Activated CD4-positive, alpha-beta T cell treated with anti-CD3 and anti-CD28 coated beads, Interleukin-10, Interleukin-2, amounts not matched to agents 100 ng/mL and 50 ng/mL, durations not matched to agents 16 hours and 8 hours (primary cell): Measurements from ENCODE around the gene ASCC3.
"Not testable (repeated sequence)": the region's sequence is repeated elsewhere in the genome, so short reads cannot be mapped to it uniquely, and the experiment has no call there.

Experiments used
- DNase-seq: peaks from one replicate; pipeline ENCODE4 v3.0.0-alpha.2; 2020

Gene ASCC3

DNA sequence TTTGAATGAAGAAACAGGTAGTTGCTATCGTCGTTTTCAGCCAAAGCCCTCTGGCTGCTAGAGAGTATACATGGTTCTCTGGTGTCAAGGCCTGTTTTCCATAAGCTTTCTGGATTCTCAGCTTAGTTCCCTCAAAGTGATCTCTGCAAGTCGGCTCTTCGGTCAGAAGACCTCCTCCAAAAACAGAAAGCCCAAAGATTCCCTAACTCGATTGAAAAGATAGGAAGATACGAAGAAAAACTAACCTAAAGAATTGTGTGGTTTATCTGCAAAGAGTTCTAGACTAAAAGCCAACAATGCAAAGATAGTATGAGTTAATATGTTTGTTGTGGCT is 545 bp upstream of the ASCC3 start:
- no peak for DNase-seq

- peak; percentile 25 for DNase-seq
These were observed 828 bp downstream of the ASCC3 start for GRCh38 chr6:100880149-100880852.

GRCh38 chr6:100879317-100879716 is 1.8 kb downstream of the ASCC3 start:
- no peak for DNase-seq

DNA sequence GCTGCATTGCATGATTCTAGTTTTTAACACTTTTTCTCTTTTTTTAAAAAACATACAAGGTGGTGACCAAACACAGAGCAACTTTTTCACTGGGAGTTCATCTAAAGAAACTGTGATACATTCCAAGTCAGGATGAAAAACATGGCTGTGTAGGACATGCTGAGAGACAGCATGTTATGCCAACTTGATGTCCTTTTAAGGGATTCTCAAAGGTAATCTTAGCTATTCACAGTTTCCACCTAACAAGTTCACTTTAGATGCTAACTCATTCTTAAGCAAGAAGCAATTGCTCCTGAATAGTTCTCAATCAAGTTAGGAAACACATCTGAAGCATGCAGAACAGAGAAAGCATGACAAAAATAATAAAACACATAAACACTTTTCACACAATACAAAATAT is 3.3 kb downstream of the ASCC3 start:
- DNase-seq, result no peak

DNA sequence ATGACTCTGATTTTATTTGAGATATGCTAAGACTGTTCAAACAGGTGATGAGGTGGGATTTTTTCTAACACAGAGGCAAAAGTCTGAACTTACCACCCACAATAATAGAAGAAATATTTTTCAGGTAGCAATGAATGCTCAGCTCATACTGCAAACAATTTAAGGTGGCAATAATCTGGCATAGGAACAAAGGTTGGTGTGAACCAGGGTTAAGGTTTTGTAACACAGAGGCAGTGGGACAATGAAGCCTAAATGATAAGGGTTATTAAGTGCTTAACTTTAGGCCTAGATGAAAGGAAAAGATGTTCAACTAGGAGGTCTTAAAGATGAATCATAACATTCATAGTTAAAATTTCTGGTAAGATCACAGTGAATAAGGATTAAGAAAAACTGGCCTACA is 4.9 kb downstream of the ASCC3 start:
- no peak for DNase-seq

- DNase-seq, result no peak
These were observed 15.6 kb downstream of the ASCC3 start for GRCh38 chr6:100865525-100865924.

GRCh38 chr6:100862063-100862462 is 19.1 kb downstream of the ASCC3 start:
- no peak for DNase-seq

GRCh38 chr6:100856146-100856545 is 25.0 kb downstream of the ASCC3 start:
- DNase-seq, result no peak

DNA sequence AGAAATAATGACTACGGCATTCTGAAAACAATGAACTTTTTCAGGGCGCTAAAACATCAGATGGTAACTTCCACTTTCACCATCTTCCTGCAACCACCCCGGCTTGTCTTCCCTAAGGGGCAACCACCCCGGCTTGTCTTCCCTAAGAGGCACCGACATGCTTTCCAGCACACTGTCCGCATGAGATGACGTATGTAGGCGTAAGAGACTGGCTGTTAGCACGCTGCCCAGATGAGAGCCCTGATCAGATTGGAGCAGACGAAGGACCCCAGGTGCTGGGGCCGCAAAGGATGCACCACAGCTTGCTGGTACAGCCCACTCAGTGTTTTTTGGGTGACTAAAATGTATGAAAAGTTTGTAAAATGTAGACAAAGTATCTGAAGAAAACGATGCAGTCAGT is 29.3 kb downstream of the ASCC3 start:
- no peak for DNase-seq

DNA sequence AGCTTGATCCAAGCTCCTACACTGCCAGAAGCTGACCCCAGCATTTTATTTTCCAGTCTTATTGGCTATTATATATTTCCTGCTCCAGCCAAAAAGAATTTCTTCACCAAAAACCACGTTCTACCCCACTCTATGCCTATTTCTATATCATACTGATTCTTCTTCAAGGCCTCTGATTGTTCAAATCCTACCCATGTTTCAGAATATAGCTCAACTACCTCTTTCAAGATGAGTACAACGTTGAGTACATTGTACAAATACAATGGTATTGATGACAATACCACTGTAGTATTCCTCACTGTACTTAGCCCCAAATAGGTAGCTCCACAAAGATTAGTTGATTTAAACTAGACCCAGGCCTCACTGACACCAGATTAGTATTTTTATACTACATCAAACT is 31.0 kb downstream of the ASCC3 start:
- DNase-seq, result peak; percentile 16

GRCh38 chr6:100846276-100846675 is 34.9 kb downstream of the ASCC3 start:
- no peak for DNase-seq

- no peak for DNase-seq
These were observed 35.5 kb downstream of the ASCC3 start for GRCh38 chr6:100845676-100846075.

DNA sequence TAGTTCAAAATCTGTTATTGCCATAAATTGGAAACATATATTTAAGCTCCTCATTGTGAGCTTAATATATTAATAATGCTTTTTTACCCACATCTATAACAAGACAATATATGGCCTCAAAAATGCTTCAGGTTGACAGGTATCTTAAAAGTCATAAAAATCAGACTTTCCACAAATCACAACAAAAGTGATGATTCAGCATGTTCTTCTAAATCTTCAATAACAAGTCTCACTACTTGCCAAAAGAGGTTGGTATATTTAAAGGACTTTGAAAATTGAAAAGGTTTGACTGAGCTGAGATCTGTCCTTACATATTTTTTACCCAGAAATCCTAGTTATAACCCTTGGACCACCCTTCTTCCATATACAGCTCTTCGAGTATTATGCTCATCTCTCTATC is 41.7 kb downstream of the ASCC3 start:
- DNase-seq, result no peak

DNA sequence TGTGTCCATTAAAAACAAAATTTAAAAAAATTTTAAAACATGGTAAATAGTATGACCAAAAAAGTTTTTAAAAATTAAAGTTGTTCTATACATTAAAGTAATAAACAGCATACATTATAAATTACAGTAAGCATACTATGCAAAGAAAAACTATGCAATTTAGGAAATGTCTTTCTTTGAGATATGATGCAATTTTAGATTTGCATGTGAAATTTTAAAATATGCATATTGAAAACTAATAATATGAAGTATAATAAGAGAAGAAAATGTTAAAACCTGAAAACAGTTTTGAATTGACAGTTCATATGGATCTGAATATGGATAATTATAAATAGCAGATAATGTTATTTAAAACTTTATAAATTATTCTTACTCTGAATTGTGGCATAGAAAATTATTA is 43.1 kb downstream of the ASCC3 start:
- DNase-seq, result no peak

- DNase-seq, result no peak
These were observed 47.1 kb downstream of the ASCC3 start for GRCh38 chr6:100833972-100834574.

GRCh38 chr6:100829077-100829595 is 52.0 kb downstream of the ASCC3 start:
- not testable (repeated sequence) for DNase-seq

GRCh38 chr6:100823041-100823440 is 58.1 kb downstream of the ASCC3 start:
- DNase-seq, result no peak

- no peak for DNase-seq
These were observed 63.1 kb downstream of the ASCC3 start for GRCh38 chr6:100818066-100818465.

- DNase-seq, result no peak
These were observed 71.1 kb downstream of the ASCC3 start for GRCh38 chr6:100810015-100810414.

DNA sequence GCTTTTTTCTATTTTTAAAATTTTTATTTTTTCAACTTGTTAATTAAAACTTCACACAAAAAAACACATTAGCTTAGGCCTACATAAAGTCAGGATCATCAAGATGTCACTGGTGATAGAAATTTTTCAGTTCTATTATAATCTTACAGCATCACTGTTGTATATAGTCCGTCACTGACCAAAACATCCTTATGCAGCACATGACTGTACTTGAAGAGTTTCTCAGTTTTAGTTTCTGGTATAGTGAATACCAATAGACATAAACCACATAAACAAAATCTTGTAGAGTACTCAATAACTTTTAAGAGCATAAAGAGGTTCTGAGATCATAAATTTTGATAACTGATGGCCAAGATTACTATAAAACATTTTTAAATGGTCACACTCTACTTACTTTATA is 71.8 kb downstream of the ASCC3 start:
- DNase-seq, result no peak

DNA sequence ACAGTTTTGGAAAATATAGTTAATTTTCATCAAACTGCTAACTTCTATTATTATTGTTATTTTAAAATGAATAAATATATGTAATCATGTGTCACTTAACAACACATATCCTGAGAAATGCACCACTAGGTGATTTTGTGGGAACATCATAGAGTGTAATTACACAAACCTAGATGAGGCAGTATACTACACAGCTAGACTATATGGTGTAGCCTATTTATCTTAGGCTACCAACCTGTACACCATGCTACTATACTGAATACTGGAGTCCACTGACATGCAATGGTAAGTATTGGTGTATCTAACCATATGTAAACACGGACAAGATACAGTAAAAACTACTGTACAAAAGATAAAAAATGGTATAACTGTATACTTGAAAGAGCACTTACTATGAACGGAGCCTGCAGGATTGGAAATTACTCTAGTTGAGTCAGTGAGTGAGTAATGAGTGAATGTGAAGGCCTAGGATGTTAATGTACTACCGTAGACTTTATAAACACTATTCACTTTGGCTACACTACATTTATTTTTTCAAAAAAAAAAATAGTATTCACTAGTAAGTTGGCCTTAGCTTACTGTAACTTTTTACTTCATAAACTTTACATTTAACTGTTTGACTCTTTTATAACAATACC is 72.4 kb downstream of the ASCC3 start:
- no peak for DNase-seq

- no peak for DNase-seq
These were observed 74.8 kb downstream of the ASCC3 start for GRCh38 chr6:100806296-100806695.

GRCh38 chr6:100803264-100804045 is 77.7 kb downstream of the ASCC3 start:
- DNase-seq, result no peak

DNA sequence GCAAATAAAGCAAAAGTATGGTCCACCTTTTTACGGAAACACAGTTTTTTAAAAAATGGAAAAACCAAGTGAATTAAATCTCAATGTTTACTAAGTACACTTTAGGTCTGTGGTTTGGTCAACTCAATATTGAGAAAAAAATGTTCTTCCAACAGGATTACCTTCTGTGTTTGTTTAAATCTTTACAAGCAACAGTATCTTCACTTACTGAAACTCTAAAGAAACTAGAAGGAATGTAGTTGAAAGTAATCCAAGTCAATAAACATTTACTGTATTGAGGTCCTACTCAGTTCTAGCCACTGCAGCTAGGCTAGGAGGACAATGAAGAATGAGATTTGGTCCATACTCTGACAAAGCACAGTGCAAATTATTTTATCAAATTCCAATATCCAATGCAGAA is 80.1 kb downstream of the ASCC3 start:
- no peak for DNase-seq
